ENCODE results near the gene MCC.

MCC gene

DNA sequence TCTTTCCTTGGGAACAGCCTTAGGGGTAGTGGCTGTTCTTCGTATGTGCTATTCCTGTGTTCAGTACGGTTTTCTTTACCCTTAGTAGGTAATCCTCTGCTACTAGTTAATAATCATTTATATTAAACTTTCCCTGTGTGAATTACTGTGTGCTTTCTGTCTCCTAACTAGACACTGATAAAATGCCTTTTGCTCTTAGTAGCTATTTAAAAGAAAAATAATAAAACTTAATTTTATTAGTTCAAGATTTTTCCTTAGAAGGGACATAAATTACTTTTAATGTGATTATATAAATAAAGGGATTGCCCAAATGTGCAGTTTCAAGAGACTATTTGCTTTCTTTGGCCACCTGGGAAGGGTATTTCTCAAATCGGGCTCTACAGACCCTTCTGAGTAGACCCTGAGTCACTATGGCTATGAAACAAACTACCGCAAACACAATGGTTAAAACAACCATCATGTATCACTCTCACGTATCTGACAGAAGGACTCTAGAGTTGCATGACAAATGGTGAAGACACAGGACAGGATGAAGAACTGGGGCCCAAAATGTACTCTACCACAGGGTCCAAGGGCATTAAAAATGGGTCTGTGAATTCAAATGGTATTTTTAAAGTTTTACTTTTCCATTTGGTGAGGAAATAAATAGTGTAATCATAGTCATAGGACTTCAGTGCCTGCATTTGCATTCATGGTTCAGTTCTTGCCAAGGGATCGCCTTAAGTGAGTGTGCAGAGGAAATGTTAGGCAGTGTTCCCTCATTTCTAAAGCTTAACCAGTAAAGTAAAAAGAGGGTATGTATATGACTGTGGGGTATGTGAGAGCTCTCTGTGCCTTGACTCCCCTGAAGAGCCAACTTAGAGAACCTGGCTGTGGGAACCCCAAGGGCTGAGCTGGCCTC is 150.5 kb downstream of the MCC start:
- ChIA-PET POLR2A (no interaction called here), CTCF (interaction anchor here (0.8 to 2.0 kb wide), 7 partner anchors 18 to 342 kb away, joined by 3 to 13 read pairs (median 4); no protein-coding TSS in a partner anchor)
- TF ChIP-seq, protein P1, sequence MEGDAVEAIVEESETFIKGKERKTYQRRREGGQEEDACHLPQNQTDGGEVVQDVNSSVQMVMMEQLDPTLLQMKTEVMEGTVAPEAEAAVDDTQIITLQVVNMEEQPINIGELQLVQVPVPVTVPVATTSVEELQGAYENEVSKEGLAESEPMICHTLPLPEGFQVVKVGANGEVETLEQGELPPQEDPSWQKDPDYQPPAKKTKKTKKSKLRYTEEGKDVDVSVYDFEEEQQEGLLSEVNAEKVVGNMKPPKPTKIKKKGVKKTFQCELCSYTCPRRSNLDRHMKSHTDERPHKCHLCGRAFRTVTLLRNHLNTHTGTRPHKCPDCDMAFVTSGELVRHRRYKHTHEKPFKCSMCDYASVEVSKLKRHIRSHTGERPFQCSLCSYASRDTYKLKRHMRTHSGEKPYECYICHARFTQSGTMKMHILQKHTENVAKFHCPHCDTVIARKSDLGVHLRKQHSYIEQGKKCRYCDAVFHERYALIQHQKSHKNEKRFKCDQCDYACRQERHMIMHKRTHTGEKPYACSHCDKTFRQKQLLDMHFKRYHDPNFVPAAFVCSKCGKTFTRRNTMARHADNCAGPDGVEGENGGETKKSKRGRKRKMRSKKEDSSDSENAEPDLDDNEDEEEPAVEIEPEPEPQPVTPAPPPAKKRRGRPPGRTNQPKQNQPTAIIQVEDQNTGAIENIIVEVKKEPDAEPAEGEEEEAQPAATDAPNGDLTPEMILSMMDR (IDR thresholded peaks at IDR 0.05; ENCODE audit: insufficient read depth, low read length, missing control alignments) = no peak
- DNase-seq (ENCODE audit: low read depth, low spot score) = no peak
- no peak overlapping the region for H3K4me3 ChIP-seq (ENCODE audit: low read depth, low read length)

DNA sequence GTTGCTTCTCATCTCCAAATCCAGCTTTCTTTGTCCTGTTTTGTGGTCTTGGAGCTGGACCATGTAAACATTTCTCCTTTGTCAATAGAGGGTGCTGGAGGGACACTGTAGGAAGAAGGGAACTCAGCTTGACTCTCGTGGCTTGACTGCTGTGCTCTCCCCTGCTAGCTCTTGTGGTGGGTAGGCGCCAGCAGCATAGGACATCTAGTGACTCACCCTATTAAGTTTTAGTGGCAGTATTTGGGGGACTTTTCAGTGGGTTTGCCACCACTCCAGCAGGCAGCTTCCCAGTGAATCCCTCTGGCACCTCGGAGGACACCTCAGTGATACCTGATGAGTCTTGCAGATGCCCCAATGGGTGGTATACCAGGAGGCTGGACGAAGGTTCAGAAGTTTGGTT is 151.3 kb downstream of the MCC start:
- no peak for DNase-seq (ENCODE audit: low read depth, low spot score)
- ChIA-PET POLR2A (no interaction called here), CTCF (interaction anchor here (0.9 to 2.0 kb wide), 7 partner anchors 18 to 340 kb away, joined by 3 to 13 read pairs (median 3); no protein-coding TSS in a partner anchor)
- TF ChIP-seq, protein P1 (IDR thresholded peaks at IDR 0.05; ENCODE audit: insufficient read depth, low read length, missing control alignments) = peak; percentile 13
- H3K4me3 ChIP-seq (ENCODE audit: low read depth, low read length) = no peak overlapping the region

DNA sequence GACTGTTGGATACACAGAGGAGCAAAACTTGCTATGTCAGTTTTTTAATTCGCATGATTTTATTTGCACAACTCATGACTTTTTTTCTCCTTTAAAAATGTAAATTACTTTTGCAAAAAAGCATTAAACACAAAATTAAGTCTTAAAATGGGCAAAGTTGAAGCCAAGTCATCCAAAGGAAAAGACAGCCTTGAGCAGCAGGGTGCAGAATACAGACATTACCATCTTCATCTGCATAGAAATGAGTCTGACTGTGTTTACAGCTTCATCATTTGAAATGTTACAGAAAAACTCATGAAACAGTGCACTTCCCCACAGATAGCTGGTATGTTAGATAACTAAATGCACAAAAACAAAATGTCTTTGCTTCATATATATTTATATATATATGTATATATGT is 154.8 kb downstream of the MCC start:
- TF ChIP-seq, protein P1 (IDR thresholded peaks at IDR 0.05; ENCODE audit: insufficient read depth, low read length, missing control alignments) = no peak
- CTCF ChIA-PET = interaction anchor here (0.6 kb wide), 1 partner anchor 178 kb away, joined by 3 read pairs; no protein-coding TSS in a partner anchor

DNA sequence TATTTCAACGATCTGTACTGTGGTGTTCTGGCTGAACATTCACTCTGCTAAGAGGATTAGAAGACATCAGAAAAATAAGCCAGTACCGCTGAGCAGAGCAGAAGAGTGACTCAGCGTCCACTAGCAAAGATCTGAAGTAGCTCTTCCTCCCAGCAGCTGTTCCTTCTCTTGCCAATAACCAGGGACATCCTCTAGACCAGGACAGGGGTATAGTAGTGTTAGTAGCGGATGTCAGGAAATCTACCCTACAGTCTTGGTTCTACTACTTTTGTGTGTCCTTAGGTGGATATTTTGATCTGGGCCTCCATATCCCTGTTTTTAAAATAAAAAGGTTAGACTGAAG is 157.1 kb downstream of the MCC start:
- H3K4me3 ChIP-seq (ENCODE audit: low read depth, low read length) = no peak overlapping the region
- CTCF ChIA-PET = interaction anchor here (0.7 to 2.5 kb wide), 3 partner anchors 10 to 335 kb away, joined by 4 to 34 read pairs (median 5); no protein-coding TSS in a partner anchor
- no peak for DNase-seq (ENCODE audit: low read depth, low spot score)
- TF ChIP-seq, protein P1 (IDR thresholded peaks at IDR 0.05; ENCODE audit: insufficient read depth, low read length, missing control alignments) = no peak
- POLR2A ChIA-PET = no interaction called here

More for the DNA sequence above, 154.8 kb downstream of the MCC start:
- POLR2A ChIA-PET = no interaction called here
- no peak for DNase-seq (ENCODE audit: low read depth, low spot score)
- no peak overlapping the region for H3K4me3 ChIP-seq (ENCODE audit: low read depth, low read length)

DNA sequence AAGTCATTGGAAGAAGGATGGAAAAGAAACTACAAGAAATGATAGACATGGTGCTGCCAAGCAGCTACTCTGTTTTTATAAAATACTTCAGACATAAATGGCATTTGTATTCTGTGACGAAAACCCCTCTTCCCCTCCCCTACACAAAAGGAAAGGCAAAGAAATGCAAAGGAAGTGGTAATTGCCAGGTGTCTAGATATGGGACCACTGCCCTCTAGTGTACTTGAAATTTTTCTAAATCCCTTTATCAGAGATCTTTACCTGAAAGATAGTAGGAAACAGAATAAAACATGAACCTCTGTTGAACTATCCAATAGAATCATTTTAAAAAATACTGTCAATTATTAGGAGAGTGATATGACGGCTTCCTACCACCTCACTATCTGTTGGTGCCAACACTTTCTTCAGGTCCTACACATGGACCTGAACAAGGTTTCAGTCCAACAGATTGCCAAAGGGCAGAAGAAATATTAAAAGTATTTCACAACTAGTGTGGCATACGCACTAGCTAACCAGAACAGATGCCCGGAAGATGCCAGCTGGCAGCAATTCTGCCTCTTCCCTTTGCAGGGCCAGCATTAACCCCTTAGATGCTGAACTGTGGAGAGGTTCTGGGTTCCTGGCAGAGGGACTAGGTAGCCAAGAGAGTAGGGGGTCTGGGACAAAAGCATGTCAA is 157.6 kb downstream of the MCC start:
- DNase-seq (ENCODE audit: low read depth, low spot score) = no peak
- H3K4me3 ChIP-seq (ENCODE audit: low read depth, low read length) = no peak overlapping the region
- TF ChIP-seq, protein P1 (IDR thresholded peaks at IDR 0.05; ENCODE audit: insufficient read depth, low read length, missing control alignments) = peak; percentile 10
- POLR2A ChIA-PET = no interaction called here
- CTCF ChIA-PET = interaction anchor here (0.6 to 2.5 kb wide), 6 partner anchors 9 to 335 kb away, joined by 3 to 34 read pairs (median 4); no protein-coding TSS in a partner anchor

DNA sequence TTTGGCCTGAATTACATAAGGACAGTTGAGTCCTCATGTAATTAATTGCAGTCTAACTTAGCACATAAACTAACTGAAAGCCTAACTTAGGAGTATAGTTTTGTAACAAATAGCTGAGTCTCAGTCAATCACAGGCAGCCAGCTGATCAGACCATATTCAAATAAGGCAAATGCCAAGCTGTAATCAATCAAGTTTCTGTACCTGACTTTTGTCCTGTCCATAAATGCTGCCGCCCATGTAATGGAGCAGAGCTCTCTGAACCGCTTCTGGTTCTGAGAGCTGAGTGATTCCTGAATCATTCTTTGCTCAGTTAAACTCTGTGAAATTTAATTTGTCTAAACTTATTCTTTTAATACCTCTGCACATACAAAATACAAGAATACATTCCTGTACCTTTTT is 158.3 kb downstream of the MCC start:
- TF ChIP-seq, protein P1 (IDR thresholded peaks at IDR 0.05; ENCODE audit: insufficient read depth, low read length, missing control alignments) = no peak
- ChIA-PET POLR2A (no interaction called here), CTCF (interaction anchor here (0.6 to 2.5 kb wide), 6 partner anchors 9 to 334 kb away, joined by 3 to 34 read pairs (median 4); no protein-coding TSS in a partner anchor)
- no peak overlapping the region for H3K4me3 ChIP-seq (ENCODE audit: low read depth, low read length)
- DNase-seq (ENCODE audit: low read depth, low spot score) = no peak
